Activated naive CD4-positive, alpha-beta T cell treated with anti-CD3 and anti-CD28 coated beads, Interleukin-2, amount 10 ng/mL, durations not matched to agents 7 days and 5 days (primary cell): ENCODE data around the gene ELF1.
A peak's percentile ranks its signal among the peaks of the same experiment; 100 is the strongest.
"Not testable (repeated sequence)": the region's sequence is repeated elsewhere in the genome, so short reads cannot be mapped to it uniquely, and the experiment has no call there.

Experiments used
- CTCF ChIA-PET: fragments of 350-600 bp; sonication (Branson Sonifier 250); formaldehyde crosslinking; loops from one replicate; lab custom pipeline; 2021; ENCODE audit warnings: antibody characterized with exemption; lab: Charles Lee
- DNase-seq: peaks from one replicate; pipeline ENCODE4 v3.0.0-alpha.2; 2020
- H3K27ac Mint-ChIP-seq: one replicate; pipeline ENCODE4 v1.8.0; 2021; ENCODE audit warnings: mild to moderate bottlenecking, moderate library complexity, mixed read lengths
- H3K27me3 Mint-ChIP-seq: one replicate; pipeline ENCODE4 v1.8.0; 2021; ENCODE audit warnings: mild to moderate bottlenecking, mixed read lengths
- H3K36me3 Mint-ChIP-seq: one replicate; pipeline ENCODE4 v1.8.0; 2021; ENCODE audit warnings: mixed read lengths
- H3K4me1 Mint-ChIP-seq: one replicate; pipeline ENCODE4 v1.8.0; 2021; ENCODE audit warnings: mixed read lengths
- H3K4me3 Mint-ChIP-seq: one replicate; pipeline ENCODE4 v1.8.0; 2021; ENCODE audit warnings: mild to moderate bottlenecking, moderate library complexity, mixed read lengths
- H3K9me3 Mint-ChIP-seq: one replicate; pipeline ENCODE4 v1.8.0; 2021; ENCODE audit warnings: mixed read lengths

Gene ELF1

DNA sequence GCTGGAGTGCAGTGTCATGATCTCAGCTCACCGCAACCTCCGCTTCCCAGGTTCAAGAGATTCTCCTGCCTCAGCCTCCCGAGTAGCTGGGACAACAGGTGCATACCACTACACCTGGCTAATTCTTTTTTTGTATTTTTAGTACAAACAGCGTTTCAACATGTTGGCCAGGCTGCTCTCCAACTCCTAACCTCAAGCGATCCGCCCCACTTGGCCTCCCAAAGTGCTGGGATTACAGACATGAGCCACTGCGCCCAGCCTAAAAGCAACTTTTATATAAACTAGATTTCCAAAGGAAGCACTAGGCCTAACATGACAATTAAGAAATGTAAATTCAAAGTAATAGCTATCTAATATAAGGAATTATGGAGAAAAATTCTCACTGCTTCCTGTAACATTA lies 99.2 kb downstream of the ELF1 start:
- CTCF ChIA-PET, result interaction anchor here (0.7 to 1.7 kb wide), 3 partner anchors 9 to 116 kb away, joined by 3 to 5 read pairs (median 3); no protein-coding TSS in a partner anchor
- DNase-seq, H3K9me3 Mint-ChIP-seq, H3K36me3 Mint-ChIP-seq, H3K27me3 Mint-ChIP-seq, H3K27ac Mint-ChIP-seq: not testable (repeated sequence)
- H3K4me3 Mint-ChIP-seq, result peak overlapping the region; percentile 88
- peaks cover 20% of the 10 kb centered on the region for H3K4me1 Mint-ChIP-seq

DNA sequence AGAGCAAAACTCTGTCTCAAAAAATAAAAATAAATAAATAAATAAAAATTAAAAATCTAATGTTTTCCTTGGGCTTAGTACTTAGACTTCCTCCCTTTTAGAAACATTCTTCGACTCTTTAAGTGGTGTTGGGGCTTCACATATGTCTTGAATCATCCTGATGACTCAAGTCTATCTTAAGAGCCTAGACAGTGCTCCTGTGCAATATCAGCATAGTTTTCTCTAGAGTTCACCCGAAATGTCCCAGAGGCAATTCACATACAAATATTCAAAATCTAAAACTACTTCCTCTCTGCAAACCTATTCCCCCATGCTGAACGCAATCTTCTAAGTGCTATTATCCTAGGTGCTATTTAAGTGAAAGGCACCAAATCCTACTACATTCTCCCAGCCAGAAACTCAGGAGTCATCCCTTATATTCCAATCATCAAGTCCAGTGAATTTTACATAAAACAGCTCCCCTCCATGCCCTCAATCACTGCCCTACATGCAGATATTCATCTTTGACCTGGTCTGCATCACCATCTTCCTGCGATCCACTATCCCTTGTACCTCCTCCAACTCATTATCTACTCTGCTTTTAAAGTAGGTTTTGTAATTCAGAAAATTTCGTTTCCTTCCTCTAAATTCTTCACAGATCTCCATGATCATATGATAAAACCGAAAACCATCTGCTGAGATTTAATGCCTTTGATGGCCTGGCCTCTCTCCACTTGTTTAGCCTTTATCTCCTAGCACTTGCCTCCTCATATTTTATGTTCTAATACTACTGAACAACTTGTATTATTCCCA lies 102.7 kb downstream of the ELF1 start:
- H3K27me3 Mint-ChIP-seq, result no peaks in the 10 kb centered on the region
- H3K9me3 Mint-ChIP-seq, result no peaks in the 10 kb centered on the region
- no peak overlapping the region for H3K4me3 Mint-ChIP-seq
- CTCF ChIA-PET, result no interaction called here
- no peak overlapping the region for H3K27ac Mint-ChIP-seq
- peaks cover 2% of the 10 kb centered on the region for H3K36me3 Mint-ChIP-seq
- no peak for DNase-seq
- H3K4me1 Mint-ChIP-seq, result peaks cover 13% of the 10 kb centered on the region

DNA sequence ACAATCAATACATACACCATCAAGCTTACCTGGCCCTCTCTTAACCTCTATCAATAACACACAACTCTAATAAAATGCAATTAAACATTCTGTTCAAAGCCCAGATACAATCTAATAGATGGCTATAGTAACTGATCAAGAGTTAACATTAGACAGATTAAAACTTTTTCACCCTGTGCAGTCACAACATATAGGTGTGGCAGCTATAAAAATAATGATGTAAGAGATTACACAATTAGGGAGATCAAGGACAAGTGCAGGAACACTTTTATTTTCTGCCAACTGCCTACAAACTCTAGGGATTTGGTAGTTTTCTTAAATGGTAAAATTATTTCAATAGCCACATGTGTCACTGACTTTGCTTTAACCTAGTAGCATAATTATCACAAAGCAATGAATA lies 104.3 kb downstream of the ELF1 start:
- H3K27me3 Mint-ChIP-seq, DNase-seq, H3K9me3 Mint-ChIP-seq, H3K4me1 Mint-ChIP-seq, H3K27ac Mint-ChIP-seq, H3K4me3 Mint-ChIP-seq, CTCF ChIA-PET, H3K36me3 Mint-ChIP-seq: not testable (repeated sequence)

DNA sequence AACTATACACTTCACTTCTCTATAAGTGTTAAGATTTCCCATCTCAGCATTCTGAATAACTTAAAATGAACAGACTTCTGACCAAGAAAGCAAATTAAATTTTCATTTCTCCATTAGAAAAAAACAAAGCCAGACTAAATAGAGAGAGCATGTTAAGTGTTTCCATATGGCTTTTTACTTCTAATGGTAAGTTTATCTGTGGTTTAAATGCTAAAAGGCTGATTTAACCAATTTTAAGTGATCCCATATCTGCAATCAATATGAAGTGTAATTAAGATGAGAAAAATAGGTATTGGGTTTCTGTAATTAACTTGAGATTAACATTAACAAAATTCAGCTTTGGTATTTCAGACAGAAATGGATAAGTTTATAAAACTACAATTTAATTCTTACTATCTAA lies 107.8 kb downstream of the ELF1 start:
- DNase-seq, result no peak
- H3K36me3 Mint-ChIP-seq, result no peaks in the 10 kb centered on the region
- CTCF ChIA-PET, result interaction anchor here (1.0 kb wide), 1 partner anchor 10 kb away, joined by 3 read pairs; no protein-coding TSS in a partner anchor

DNA sequence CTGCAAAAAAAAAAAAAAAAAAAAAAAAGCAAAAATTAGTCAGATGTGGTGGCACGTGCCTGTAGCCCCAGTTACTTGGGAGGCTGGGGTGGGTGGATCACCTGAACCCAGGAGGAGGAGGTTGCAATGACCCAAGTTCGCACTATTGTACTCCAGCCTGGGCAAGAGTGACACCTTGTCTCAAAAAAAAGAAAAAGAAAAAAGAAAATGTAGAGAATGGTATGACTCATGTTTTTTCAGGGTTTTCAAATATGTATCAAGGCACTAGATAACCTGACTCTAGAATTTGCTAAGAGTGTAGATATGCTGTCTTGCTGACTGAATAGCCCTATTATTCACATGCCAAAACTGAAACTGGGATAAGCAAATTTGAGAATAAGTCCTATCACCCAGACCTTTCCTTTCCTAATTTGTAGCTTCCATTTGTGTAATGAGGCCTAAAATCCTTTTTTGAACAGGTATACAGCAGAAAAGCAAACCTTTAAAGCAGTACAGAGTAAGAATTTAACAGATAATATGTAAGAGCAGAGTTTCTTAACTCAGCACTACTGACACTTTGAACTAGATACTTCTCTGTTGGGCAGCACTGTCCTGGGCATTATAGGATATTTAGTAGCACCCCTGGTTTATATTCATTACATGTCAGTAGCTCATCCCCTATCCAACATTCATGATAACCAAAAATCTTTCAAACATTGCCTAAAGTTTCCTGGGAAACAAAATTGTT lies 108.6 kb downstream of the ELF1 start:
- H3K4me1 Mint-ChIP-seq, result peaks cover 3% of the 10 kb centered on the region
- DNase-seq, result no peak
- H3K4me3 Mint-ChIP-seq, result no peak overlapping the region

More for the DNA sequence above, 107.8 kb downstream of the ELF1 start:
- Mint-ChIP-seq H3K9me3 (no peaks in the 10 kb centered on the region), H3K4me1 (peaks cover 3% of the 10 kb centered on the region), H3K27ac (no peak overlapping the region), H3K4me3 (no peak overlapping the region), H3K27me3 (no peaks in the 10 kb centered on the region)

GRCh38 chr13:40909541-40910200 lies 109.4 kb downstream of the ELF1 start:
- DNase-seq, H3K27me3 Mint-ChIP-seq, H3K27ac Mint-ChIP-seq, H3K9me3 Mint-ChIP-seq, CTCF ChIA-PET, H3K4me1 Mint-ChIP-seq, H3K36me3 Mint-ChIP-seq, H3K4me3 Mint-ChIP-seq: not testable (repeated sequence)

More for the DNA sequence above, 108.6 kb downstream of the ELF1 start:
- CTCF ChIA-PET, result no interaction called here
- no peak overlapping the region for H3K27ac Mint-ChIP-seq
- no peaks in the 10 kb centered on the region for H3K27me3 Mint-ChIP-seq
- no peaks in the 10 kb centered on the region for H3K36me3 Mint-ChIP-seq
- no peaks in the 10 kb centered on the region for H3K9me3 Mint-ChIP-seq

GRCh38 chr13:40908546-40908945 lies 110.6 kb downstream of the ELF1 start:
- Mint-ChIP-seq H3K27me3 (no peaks in the 10 kb centered on the region), H3K4me3 (no peak overlapping the region), H3K36me3 (no peaks in the 10 kb centered on the region), H3K27ac (no peak overlapping the region), H3K4me1 (peaks cover 3% of the 10 kb centered on the region), H3K9me3 (no peaks in the 10 kb centered on the region)
- DNase-seq, result no peak
- CTCF ChIA-PET, result interaction anchor here (0.6 kb wide), 1 partner anchor 13 kb away, joined by 3 read pairs; no protein-coding TSS in a partner anchor

GRCh38 chr13:40901032-40901431 lies 118.1 kb downstream of the ELF1 start:
- H3K4me3 Mint-ChIP-seq, CTCF ChIA-PET, H3K36me3 Mint-ChIP-seq, H3K27me3 Mint-ChIP-seq, H3K4me1 Mint-ChIP-seq, H3K27ac Mint-ChIP-seq, DNase-seq, H3K9me3 Mint-ChIP-seq: not testable (repeated sequence)

DNA sequence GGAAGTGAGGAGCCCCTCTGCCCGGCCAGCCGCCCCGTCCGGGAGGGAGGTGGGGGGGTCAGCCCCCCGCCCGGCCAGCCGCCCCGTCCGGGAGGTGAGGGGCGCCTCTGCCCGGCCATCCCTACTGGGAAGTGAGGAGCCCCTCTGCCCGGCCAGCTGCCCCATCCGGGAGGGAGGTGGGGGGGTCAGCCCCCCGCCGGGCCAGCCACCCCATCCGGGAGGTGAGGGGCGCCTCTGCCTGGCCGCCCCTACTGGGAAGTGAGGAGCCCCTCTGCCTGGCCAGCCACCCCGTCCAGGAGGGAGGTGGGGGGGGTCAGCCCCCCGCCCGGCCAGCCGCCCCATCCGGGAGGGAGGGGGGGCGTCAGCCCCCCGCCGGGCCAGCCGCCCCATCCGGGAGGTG lies 118.5 kb downstream of the ELF1 start:
- CTCF ChIA-PET, H3K36me3 Mint-ChIP-seq, H3K27me3 Mint-ChIP-seq, H3K27ac Mint-ChIP-seq, H3K4me3 Mint-ChIP-seq, H3K4me1 Mint-ChIP-seq, DNase-seq, H3K9me3 Mint-ChIP-seq: not testable (repeated sequence)

DNA sequence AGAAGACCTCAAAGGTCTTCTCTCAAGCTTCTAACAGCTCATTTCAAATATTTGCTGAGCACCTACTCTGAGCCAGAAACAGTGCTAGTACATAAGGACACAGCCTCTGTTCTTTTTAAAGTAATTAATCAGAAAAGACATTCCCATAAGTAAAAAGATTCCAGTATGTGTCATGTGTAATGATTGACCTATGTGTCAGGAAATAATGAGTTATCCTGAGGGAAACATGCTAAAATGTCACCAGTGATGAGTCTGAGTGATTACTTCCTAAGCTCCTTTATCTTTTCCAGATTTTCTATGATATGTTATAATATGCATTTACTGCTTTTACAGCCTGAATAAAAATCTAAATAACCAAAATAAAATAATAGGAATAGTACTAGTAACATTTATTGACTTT lies 122.1 kb downstream of the ELF1 start:
- H3K9me3 Mint-ChIP-seq, result peaks cover 2% of the 10 kb centered on the region
- H3K36me3 Mint-ChIP-seq, result peaks cover under 1% of the 10 kb centered on the region
- no peaks in the 10 kb centered on the region for H3K4me1 Mint-ChIP-seq
- CTCF ChIA-PET, result no interaction called here
- no peak for DNase-seq
- no peaks in the 10 kb centered on the region for H3K27me3 Mint-ChIP-seq
- H3K4me3 Mint-ChIP-seq, result no peak overlapping the region
- no peak overlapping the region for H3K27ac Mint-ChIP-seq

- Mint-ChIP-seq H3K4me3 (no peak overlapping the region), H3K36me3 (peaks cover 7% of the 10 kb centered on the region), H3K4me1 (no peaks in the 10 kb centered on the region), H3K27ac (no peak overlapping the region), H3K27me3 (no peaks in the 10 kb centered on the region), H3K9me3 (peaks cover 5% of the 10 kb centered on the region)
- no peak for DNase-seq
- CTCF ChIA-PET, result no interaction called here
These were observed 123.6 kb downstream of the ELF1 start for GRCh38 chr13:40895227-40896184.

DNA sequence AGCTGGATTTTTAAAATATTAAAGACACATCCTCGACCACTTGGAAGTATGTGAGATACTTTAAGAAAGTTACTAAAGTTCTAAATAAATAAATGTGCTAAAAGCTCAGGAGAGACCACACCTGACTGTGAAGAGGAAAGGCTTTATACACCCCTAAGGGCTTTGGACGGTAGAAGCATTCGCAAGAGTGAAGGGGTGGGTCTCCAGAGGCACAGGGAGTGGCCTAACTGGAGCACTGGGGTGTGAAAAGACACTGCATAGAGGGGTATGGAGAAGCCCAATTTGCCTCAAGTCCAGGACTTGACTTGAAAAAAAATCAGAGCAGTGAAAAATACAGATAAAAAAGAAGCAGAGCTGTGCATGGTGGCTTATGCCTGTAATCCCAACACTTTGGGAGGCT lies 125.5 kb downstream of the ELF1 start:
- CTCF ChIA-PET, H3K27me3 Mint-ChIP-seq, DNase-seq, H3K27ac Mint-ChIP-seq, H3K4me1 Mint-ChIP-seq, H3K4me3 Mint-ChIP-seq: not testable (repeated sequence)
- Mint-ChIP-seq H3K9me3 (peaks cover 13% of the 10 kb centered on the region), H3K36me3 (peaks cover 14% of the 10 kb centered on the region)

GRCh38 chr13:40886017-40886416 lies 133.1 kb downstream of the ELF1 start:
- CTCF ChIA-PET, result no interaction called here
- no peak for DNase-seq
- H3K27me3 Mint-ChIP-seq, result no peaks in the 10 kb centered on the region
- peaks cover 13% of the 10 kb centered on the region for H3K4me1 Mint-ChIP-seq
- peaks cover 19% of the 10 kb centered on the region for H3K36me3 Mint-ChIP-seq
- no peak overlapping the region for H3K27ac Mint-ChIP-seq
- H3K9me3 Mint-ChIP-seq, result peaks cover 13% of the 10 kb centered on the region
- no peak overlapping the region for H3K4me3 Mint-ChIP-seq
